ENCODE results near the gene PTMS. TPM values are rescaled to one million over a fixed set of nuclear protein-coding genes. Genes with fewer than 3 reads are reported as not detected.
A peak's percentile ranks its signal among the peaks of the same experiment; 100 is the strongest.

Gene PTMS
- total and polyA plus RNA-seq, 7 donors, result 93.2 to 392 (median 198) TPM

- no peak overlapping the region for H3K27ac ChIP-seq
- H3K27me3 ChIP-seq, result no peaks in the 10 kb centered on the region
- H3K36me3 ChIP-seq, result peaks cover 12 to 37% (median 24%) of the 10 kb centered on the region in 4 donors
- H3K9me3 ChIP-seq, result no peaks in the 10 kb centered on the region
- H3K4me3 ChIP-seq, result no peak overlapping the region
- intact Hi-C loops (cut with DNase I), result no loop called here
- TF ChIP-seq POLR2AphosphoS5 (IDR thresholded peaks at IDR 0.05), result no peak
- no peak for TF ChIP-seq CTCF (IDR thresholded peaks at IDR 0.05)
- no peak for TF ChIP-seq EP300 (IDR thresholded peaks at IDR 0.05)
- TF ChIP-seq POLR2A (IDR thresholded peaks at IDR 0.05), result no peak
- peaks cover 0 to 15% (median 14%) of the 10 kb centered on the region in 4 donors for H3K4me1 ChIP-seq
- WGBS, 2 donors, result 95% methylated on average over 7 of the region's 7 CpGs
- no peak for DNase-seq
Observed at GRCh38 chr12:6725350-6725749, 40.8 kb upstream of the PTMS start.

GRCh38 chr12:6729186-6729585, 37.0 kb upstream of the PTMS start:
- H3K36me3 ChIP-seq, result peaks cover 23 to 63% (median 38%) of the 10 kb centered on the region in 4 donors
- no peaks in the 10 kb centered on the region for H3K27me3 ChIP-seq
- no peak for DNase-seq
- no peaks in the 10 kb centered on the region for H3K9me3 ChIP-seq
- peaks cover 0 to 15% (median 14%) of the 10 kb centered on the region in 4 donors for H3K4me1 ChIP-seq
- no peak overlapping the region for H3K4me3 ChIP-seq
- intact Hi-C loops (cut with DNase I), result no loop called here
- H3K27ac ChIP-seq, result no peak overlapping the region
- no peak for TF ChIP-seq CTCF (IDR thresholded peaks at IDR 0.05)
- no peak for TF ChIP-seq POLR2A (IDR thresholded peaks at IDR 0.05)
- no peak for TF ChIP-seq EP300 (IDR thresholded peaks at IDR 0.05)
- TF ChIP-seq POLR2AphosphoS5 (IDR thresholded peaks at IDR 0.05), result no peak
- 96% methylated on average over 18 of the region's 18 CpGs for WGBS, 2 donors

GRCh38 chr12:6730169-6730568, 36.0 kb upstream of the PTMS start:
- intact Hi-C loops (cut with DNase I), result no loop called here
- DNase-seq, result no peak
- H3K36me3 ChIP-seq, result peaks cover 23 to 68% (median 38%) of the 10 kb centered on the region in 4 donors

GRCh38 chr12:6734506-6735387, 31.4 kb upstream of the PTMS start:
- peak overlapping the region in 3 of 4 donors; percentile 58 to 67 (median 61) for H3K27ac ChIP-seq
- intact Hi-C loops (cut with DNase I), result loop anchor here (1.0 to 2.0 kb wide), 2 partner anchors 45 to 90 kb away; no protein-coding TSS in a partner anchor
- no peak overlapping the region for H3K4me3 ChIP-seq
- H3K9me3 ChIP-seq, result no peaks in the 10 kb centered on the region
- no peak for DNase-seq
- WGBS, 2 donors, result 78 to 86% methylated on average over 10 of the region's 10 CpGs
- TF ChIP-seq POLR2AphosphoS5 (IDR thresholded peaks at IDR 0.05) (no peak), CTCF (IDR thresholded peaks at IDR 0.05) (no peak), EP300 (IDR thresholded peaks at IDR 0.05) (no peak), POLR2A (IDR thresholded peaks at IDR 0.05) (no peak)
- no peaks in the 10 kb centered on the region for H3K27me3 ChIP-seq
- H3K36me3 ChIP-seq, result peaks cover 17 to 36% (median 20%) of the 10 kb centered on the region in 4 donors
- H3K4me1 ChIP-seq, result peaks cover 0 to 10% (median 5%) of the 10 kb centered on the region in 4 donors

More at GRCh38 chr12:6730169-6730568, 36.0 kb upstream of the PTMS start:
- Histone ChIP-seq H3K27me3 (no peaks in the 10 kb centered on the region), H3K4me1 (peaks cover 0 to 6% (median 4%) of the 10 kb centered on the region in 4 donors), H3K4me3 (no peak overlapping the region), H3K9me3 (no peaks in the 10 kb centered on the region), H3K27ac (no peak overlapping the region)
- 94 to 96% methylated on average over 8 of the region's 8 CpGs for WGBS, 2 donors
- no peak for TF ChIP-seq CTCF (IDR thresholded peaks at IDR 0.05)
- TF ChIP-seq POLR2AphosphoS5 (IDR thresholded peaks at IDR 0.05), result no peak
- no peak for TF ChIP-seq POLR2A (IDR thresholded peaks at IDR 0.05)
- no peak for TF ChIP-seq EP300 (IDR thresholded peaks at IDR 0.05)

Data from sigmoid colon (tissue), 7 donors.